Mesenchymal stem cell (in vitro differentiated cells and primary cell): ENCODE results near the gene CFAP74.

Experiments used
- DNase-seq: peaks from one replicate; pipeline ENCODE4 v3.0.0-alpha.2; 2013
- H2AFZ ChIP-seq: one replicate; pipeline ENCODE4 v1.6.1; 2013; ENCODE audit warnings: low read depth, mild to moderate bottlenecking, control low read depth, inconsistent platforms, low read length, moderate library complexity
- H2AK5ac ChIP-seq: 2 replicates; pipeline ENCODE4 v1.6.1; 2013; ENCODE audit warnings: low read length, moderate library complexity, mild to moderate bottlenecking, inconsistent platforms; ENCODE audit not compliant: severe bottlenecking
- H2BK120ac ChIP-seq: one replicate; pipeline ENCODE4 v1.6.1; 2013; ENCODE audit warnings: low read depth, mild to moderate bottlenecking, inconsistent platforms, low read length, moderate library complexity
- H2BK12ac ChIP-seq, 2 experiments: one replicate each; pipeline ENCODE4 v1.6.1; 2013; ENCODE audit warnings: inconsistent platforms in 2 of 2, low read length in 2 of 2, mild to moderate bottlenecking in 2 of 2, moderate library complexity in 2 of 2, control low read depth in 1 of 2
- H2BK15ac ChIP-seq: one replicate; pipeline ENCODE4 v1.6.1; 2013; ENCODE audit warnings: mild to moderate bottlenecking, low read depth, inconsistent platforms; ENCODE audit not compliant: poor library complexity, severe bottlenecking
- H2BK5ac ChIP-seq: 2 replicates; pipeline ENCODE4 v1.6.1; 2013; ENCODE audit warnings: low read depth, mild to moderate bottlenecking, low read length, control low read depth, inconsistent platforms; ENCODE audit not compliant: poor library complexity, severe bottlenecking
- H3K14ac ChIP-seq, 2 experiments: one replicate each; pipeline ENCODE4 v1.6.1; 2013; ENCODE audit warnings: inconsistent platforms in 2 of 2, low read length in 2 of 2, control low read depth in 1 of 2, mild to moderate bottlenecking in 1 of 2, moderate library complexity in 1 of 2
- H3K18ac ChIP-seq, 2 experiments: one replicate each; pipeline ENCODE4 v1.6.1; 2013; ENCODE audit warnings: inconsistent platforms in 2 of 2, low read length in 2 of 2, control low read depth in 1 of 2, low read depth in 1 of 2, mild to moderate bottlenecking in 1 of 2
- H3K23ac ChIP-seq, 2 experiments: one replicate each; pipeline ENCODE4 v1.6.1; 2013; ENCODE audit warnings: inconsistent platforms in 2 of 2, low read length in 2 of 2, mild to moderate bottlenecking in 2 of 2, moderate library complexity in 2 of 2, control low read depth in 1 of 2
- H3K27ac ChIP-seq: 2 replicates; pipeline ENCODE4 v1.5.1; 2013; ENCODE audit warnings: mild to moderate bottlenecking, moderate library complexity, low read length, control low read depth, inconsistent platforms; ENCODE audit not compliant: poor library complexity, severe bottlenecking
- H3K27me3 ChIP-seq, 2 experiments: 2 replicates each; pipeline versions ENCODE4 v1.6.1 to v1.7.0; 2013; ENCODE audit warnings: low read length in 2 of 2, mild to moderate bottlenecking in 2 of 2, moderate library complexity in 2 of 2, control low read depth in 1 of 2, inconsistent platforms in 1 of 2; ENCODE audit not compliant: control insufficient read depth in 1 of 2, insufficient read depth in 1 of 2
- H3K36me3 ChIP-seq, 2 experiments: 2 replicates each; pipeline versions ENCODE4 v1.6.1 to v1.7.0; 2013; ENCODE audit warnings: low read length in 2 of 2, control low read depth in 1 of 2, inconsistent platforms in 1 of 2, low read depth in 1 of 2, mild to moderate bottlenecking in 1 of 2; ENCODE audit not compliant: insufficient read depth in 2 of 2, control insufficient read depth in 1 of 2
- H3K4ac ChIP-seq, 2 experiments: one replicate each; pipeline ENCODE4 v1.6.1; 2013; ENCODE audit warnings: inconsistent platforms in 2 of 2, low read length in 2 of 2, mild to moderate bottlenecking in 2 of 2, moderate library complexity in 2 of 2, control low read depth in 1 of 2, low read depth in 1 of 2
- H3K4me1 ChIP-seq: 2 replicates; pipeline ENCODE4 v1.6.1; 2013; ENCODE audit warnings: low read depth, low read length, control low read depth; ENCODE audit not compliant: control insufficient read depth, insufficient read depth
- H3K4me2 ChIP-seq: 2 replicates; pipeline ENCODE4 v1.6.1; 2013; ENCODE audit warnings: low read length, mild to moderate bottlenecking, inconsistent platforms; ENCODE audit not compliant: poor library complexity, severe bottlenecking
- H3K4me3 ChIP-seq, 2 experiments: 2 replicates each; pipeline versions ENCODE4 v1.5.1 to v1.7.0; 2013; ENCODE audit warnings: low read length in 2 of 2, mild to moderate bottlenecking in 2 of 2, control low read depth in 1 of 2, low read depth in 1 of 2; ENCODE audit not compliant: insufficient read depth in 1 of 2
- H3K79me1 ChIP-seq: replicated peaks from 2 replicates; pipeline ENCODE4 v1.6.1; 2013; ENCODE audit warnings: mild to moderate bottlenecking, control low read depth, low read length, inconsistent platforms; ENCODE audit not compliant: poor library complexity, severe bottlenecking
- H3K9ac ChIP-seq: 2 replicates; pipeline ENCODE4 v1.7.0; 2013; ENCODE audit warnings: mild to moderate bottlenecking, low read length, moderate library complexity
- H3K9me3 ChIP-seq: 2 replicates; pipeline ENCODE4 v1.7.0; 2013; ENCODE audit warnings: mild to moderate bottlenecking, low read length; ENCODE audit not compliant: control insufficient read depth
- H4K8ac ChIP-seq: one replicate; pipeline ENCODE4 v1.6.1; 2013; ENCODE audit warnings: inconsistent platforms, mild to moderate bottlenecking, low read length, moderate library complexity
- H4K91ac ChIP-seq: one replicate; pipeline ENCODE4 v1.6.1; 2013; ENCODE audit warnings: mild to moderate bottlenecking, low read length, inconsistent platforms
- WGBS: methylation state at CpG from one replicate; pipeline ENCODE4 v1.1.7; 2013; ENCODE audit warnings: mixed read lengths; 5-methylcytosine and 5-hydroxymethylcytosine counted together

The CFAP74 gene

GRCh38 chr1:1919304-1920056, 84.1 kb downstream of the CFAP74 start:
- Histone ChIP-seq H3K79me1 (no peaks in the 10 kb centered on the region), H2BK15ac (no peak overlapping the region), H3K9ac (no peak overlapping the region), H4K91ac (peak overlapping the region; percentile 85), H3K27me3 (peaks cover 0 to 45% of the 10 kb centered on the region in 2 experiments), H3K18ac (peak overlapping the region; percentile 82 to 92), H3K14ac (no peak overlapping the region), H2AFZ (peak overlapping the region; percentile 69), H3K4me3 (peak overlapping the region; percentile 37 to 62), H3K36me3 (no peaks in the 10 kb centered on the region), H2BK5ac (no peak overlapping the region), H4K8ac (peak overlapping the region; percentile 85), H2AK5ac (no peak overlapping the region), H3K4me2 (peak overlapping the region; percentile 86), H3K4ac (peak overlapping the region; percentile 6 to 70), H2BK12ac (peak overlapping the region; percentile 38 to 87), H3K9me3 (no peaks in the 10 kb centered on the region), H3K23ac (no peak overlapping the region), H2BK120ac (peak overlapping the region; percentile 24), H3K4me1 (peaks cover 18% of the 10 kb centered on the region), H3K27ac (no peak overlapping the region)
- WGBS, result 14% methylated on average over 56 of the region's 62 CpGs
- DNase-seq, result peak; percentile 95

- H2BK12ac ChIP-seq, result peak within 1 kb of the TSS; percentile 38 to 87
- no peaks in the 10 kb centered on the region for H3K79me1 ChIP-seq
- H3K23ac ChIP-seq, result no peak within 1 kb of the TSS
- H4K91ac ChIP-seq, result peak within 1 kb of the TSS; percentile 85
- no peak within 1 kb of the TSS for H3K9ac ChIP-seq
- peak within 1 kb of the TSS in 1 of 2 experiments; percentile 19 for H3K14ac ChIP-seq
- no peak for DNase-seq
- no peak within 1 kb of the TSS for H2AK5ac ChIP-seq
- no peaks in the 10 kb centered on the region for H3K36me3 ChIP-seq
- 2% methylated on average over 18 of the region's 44 CpGs for WGBS
- peak within 1 kb of the TSS; percentile 86 for H3K4me2 ChIP-seq
- peak within 1 kb of the TSS; percentile 19 to 70 for H3K4ac ChIP-seq
- peak within 1 kb of the TSS; percentile 24 for H2BK120ac ChIP-seq
- H2AFZ ChIP-seq, result peak within 1 kb of the TSS; percentile 70
- peak within 1 kb of the TSS; percentile 85 for H4K8ac ChIP-seq
- no peak within 1 kb of the TSS for H3K27ac ChIP-seq
- H3K27me3 ChIP-seq, result peaks cover 0 to 44% of the 10 kb centered on the region in 2 experiments
- H2BK5ac ChIP-seq, result no peak within 1 kb of the TSS
- peak within 1 kb of the TSS; percentile 62 to 63 for H3K4me3 ChIP-seq
- H3K9me3 ChIP-seq, result no peaks in the 10 kb centered on the region
- peak within 1 kb of the TSS; percentile 26 for H2BK15ac ChIP-seq
- H3K18ac ChIP-seq, result peak within 1 kb of the TSS; percentile 82 to 92
- peaks cover 18% of the 10 kb centered on the region for H3K4me1 ChIP-seq
Measured at GRCh38 chr1:1918901-1919303, 84.7 kb downstream of the CFAP74 start, which contains the start of gene TMEM52. Gene TMEM52 (minus strand): TSS chr1:1919279. CDS start chr1:1919265, 14 bp downstream.

GRCh38 chr1:1917995-1918900, 85.3 kb downstream of the CFAP74 start:
- peak overlapping the region; percentile 86 for H3K4me2 ChIP-seq
- H2AFZ ChIP-seq, result peak overlapping the region; percentile 70
- H3K4me1 ChIP-seq, result peaks cover 18% of the 10 kb centered on the region
- H3K23ac ChIP-seq, result no peak overlapping the region
- H3K14ac ChIP-seq, result peak overlapping the region in 1 of 2 experiments; percentile 19
- no peak overlapping the region for H3K9ac ChIP-seq
- DNase-seq, result no peak
- no peaks in the 10 kb centered on the region for H3K36me3 ChIP-seq
- H2BK15ac ChIP-seq, result peak overlapping the region; percentile 26
- no peak overlapping the region for H2BK120ac ChIP-seq
- H3K18ac ChIP-seq, result peak overlapping the region in 1 of 2 experiments; percentile 43
- peaks cover 0 to 43% of the 10 kb centered on the region in 2 experiments for H3K27me3 ChIP-seq
- WGBS, result 57% methylated on average over 39 of the region's 46 CpGs
- H3K4me3 ChIP-seq, result peak overlapping the region; percentile 62 to 63
- no peak overlapping the region for H2BK5ac ChIP-seq
- H2BK12ac ChIP-seq, result no peak overlapping the region
- H3K4ac ChIP-seq, result no peak overlapping the region
- H4K91ac ChIP-seq, result peak overlapping the region; percentile 25
- no peak overlapping the region for H3K27ac ChIP-seq
- no peaks in the 10 kb centered on the region for H3K9me3 ChIP-seq
- no peak overlapping the region for H4K8ac ChIP-seq
- no peaks in the 10 kb centered on the region for H3K79me1 ChIP-seq
- no peak overlapping the region for H2AK5ac ChIP-seq
